Fibroblast of lung (primary cell): ENCODE results near the gene MB21D2. TPM values are rescaled to one million over a fixed set of nuclear protein-coding genes. Genes with fewer than 3 reads are reported as not detected.

Experiments
- DNase-seq, 2 donors: peaks; one replicate each; pipeline versions ENCODE4 v3.0.0 to v3.0.0-alpha.2; 2010; ENCODE audit warnings: low read depth in 2 of 2
- H2AFZ ChIP-seq: 2 replicates; pipeline ENCODE4 v1.5.1; 2012; ENCODE audit warnings: low read length, control low read depth, inconsistent platforms
- H3K27ac ChIP-seq: 2 replicates; pipeline ENCODE4 v1.5.1; 2011; ENCODE audit warnings: low read length, control low read depth; ENCODE audit not compliant: insufficient read depth
- H3K27me3 ChIP-seq: 2 replicates; pipeline ENCODE4 v1.5.1; 2011; ENCODE audit warnings: mild to moderate bottlenecking, low read length; ENCODE audit not compliant: control insufficient read depth, insufficient read depth
- H3K36me3 ChIP-seq: 2 replicates; pipeline ENCODE4 v1.5.1; 2011; ENCODE audit warnings: low read length; ENCODE audit not compliant: control insufficient read depth, insufficient read depth
- H3K4me1 ChIP-seq: 2 replicates; pipeline ENCODE4 v1.5.1; 2011; ENCODE audit warnings: low read length; ENCODE audit not compliant: control insufficient read depth, insufficient read depth; ENCODE audit errors: extremely low read depth
- H3K4me2 ChIP-seq: 2 replicates; pipeline ENCODE4 v1.5.1; 2011; ENCODE audit warnings: low read length, control low read depth; ENCODE audit not compliant: insufficient read depth; ENCODE audit errors: extremely low read depth
- H3K4me3 ChIP-seq, 4 experiments: fragments of 200-600 bp in 1 of 4; sonication (generic) in 1 of 4; replicated peaks in 1 of 4; 2 replicates each; pipeline ENCODE4 v1.5.1; 2011 to 2016; ENCODE audit warnings: low read length in 4 of 4, low read depth in 3 of 4, mild to moderate bottlenecking in 3 of 4, control low read depth in 2 of 4, inconsistent platforms in 1 of 4, mixed read lengths in 1 of 4; ENCODE audit not compliant: insufficient read depth in 1 of 4; ENCODE audit errors: control extremely low read depth in 1 of 4
- H3K79me2 ChIP-seq: 2 replicates; pipeline ENCODE4 v1.5.1; 2012; ENCODE audit warnings: mild to moderate bottlenecking, low read length, inconsistent platforms; ENCODE audit not compliant: control insufficient read depth, insufficient read depth
- H3K9ac ChIP-seq: 2 replicates; pipeline ENCODE4 v1.5.1; 2011; ENCODE audit warnings: mild to moderate bottlenecking, low read length, control low read depth; ENCODE audit not compliant: insufficient read depth
- H3K9me3 ChIP-seq: 2 replicates; pipeline ENCODE4 v1.5.1; 2012; ENCODE audit warnings: low read depth, low read length; ENCODE audit not compliant: control insufficient read depth, insufficient read depth
- H4K20me1 ChIP-seq: 2 replicates; pipeline ENCODE4 v1.5.1; 2011; ENCODE audit warnings: low read length; ENCODE audit not compliant: control insufficient read depth, insufficient read depth; ENCODE audit errors: extremely low read depth
- EZH2 ChIP-seq: IDR thresholded peaks from 2 replicates; pipeline ENCODE4 v1.5.1; 2012; ENCODE audit warnings: low read length, control low read depth, mild to moderate bottlenecking; ENCODE audit errors: missing control alignments
- polyA plus RNA-seq, 2 donors: library from polyadenylated mRNA; depleted of rRNA in 1 of 2; stranded (reverse) in 1 of 2; unstranded in 1 of 2; fragments of >200 nt; gene quantifications; 2 replicates each; pipeline ENCODE4 v1.2.1, GENCODE V29; 2011 to 2012; ENCODE audit warnings: missing spikeins in 1 of 2
- total RNA-seq: library from RNA; depleted of rRNA; stranded (reverse); fragments of >200 nt; gene quantifications from 2 replicates; pipeline ENCODE4 v1.2.1, GENCODE V29; 2014
- TF ChIP-seq, protein P1 (sequence below), 2 donors: IDR thresholded peaks in 1 of 2; conservative IDR thresholded peaks in 1 of 2; 1 replicate in 1 of 2; 2 replicates in 1 of 2; pipeline ENCODE4 v1.5.1; 2011 to 2012; ENCODE audit warnings: low read length in 2 of 2, control low read depth in 1 of 2, inconsistent platforms in 1 of 2, low read depth in 1 of 2, mild to moderate bottlenecking in 1 of 2

The MB21D2 gene
- total and polyA plus RNA-seq, 2 donors (not counting 1 experiment from before 2014, with no cell fraction given), result 3.5 to 11.4 TPM

DNA sequence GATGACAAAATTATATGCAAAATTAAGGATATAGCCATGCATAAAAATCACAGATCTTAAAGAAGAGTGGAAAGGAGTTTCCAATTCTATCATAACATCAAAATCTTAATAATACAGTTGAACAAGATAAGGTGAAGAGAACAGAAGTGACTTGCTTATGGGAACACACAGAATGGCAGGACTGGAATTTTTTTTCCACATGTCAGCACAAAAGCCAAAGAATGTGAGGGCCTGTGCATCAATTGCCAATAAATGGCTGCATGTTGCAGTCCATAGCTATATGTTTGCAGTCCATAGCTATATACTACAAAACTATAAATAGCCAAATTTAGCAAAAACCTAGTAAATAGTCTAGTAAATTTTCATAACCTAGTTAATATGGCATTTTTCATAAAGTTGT, 10.4 kb upstream of the MB21D2 start:
- TF ChIP-seq EZH2, result no peak
- TF ChIP-seq, protein P1, sequence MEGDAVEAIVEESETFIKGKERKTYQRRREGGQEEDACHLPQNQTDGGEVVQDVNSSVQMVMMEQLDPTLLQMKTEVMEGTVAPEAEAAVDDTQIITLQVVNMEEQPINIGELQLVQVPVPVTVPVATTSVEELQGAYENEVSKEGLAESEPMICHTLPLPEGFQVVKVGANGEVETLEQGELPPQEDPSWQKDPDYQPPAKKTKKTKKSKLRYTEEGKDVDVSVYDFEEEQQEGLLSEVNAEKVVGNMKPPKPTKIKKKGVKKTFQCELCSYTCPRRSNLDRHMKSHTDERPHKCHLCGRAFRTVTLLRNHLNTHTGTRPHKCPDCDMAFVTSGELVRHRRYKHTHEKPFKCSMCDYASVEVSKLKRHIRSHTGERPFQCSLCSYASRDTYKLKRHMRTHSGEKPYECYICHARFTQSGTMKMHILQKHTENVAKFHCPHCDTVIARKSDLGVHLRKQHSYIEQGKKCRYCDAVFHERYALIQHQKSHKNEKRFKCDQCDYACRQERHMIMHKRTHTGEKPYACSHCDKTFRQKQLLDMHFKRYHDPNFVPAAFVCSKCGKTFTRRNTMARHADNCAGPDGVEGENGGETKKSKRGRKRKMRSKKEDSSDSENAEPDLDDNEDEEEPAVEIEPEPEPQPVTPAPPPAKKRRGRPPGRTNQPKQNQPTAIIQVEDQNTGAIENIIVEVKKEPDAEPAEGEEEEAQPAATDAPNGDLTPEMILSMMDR (conservative IDR thresholded peaks at IDR 0.05 in 1 of 2, IDR thresholded peaks at IDR 0.05 in 1 of 2; ENCODE audit: low read depth in 1 of 2, low read length in 2 of 2), result no peak
- H3K9ac ChIP-seq, result no peak overlapping the region
- H3K36me3 ChIP-seq, result no peaks in the 10 kb centered on the region
- no peaks in the 10 kb centered on the region for H4K20me1 ChIP-seq
- no peaks in the 10 kb centered on the region for H3K27me3 ChIP-seq
- H3K4me3 ChIP-seq, result no peak overlapping the region
- no peaks in the 10 kb centered on the region for H3K79me2 ChIP-seq
- H3K4me1 ChIP-seq, result no peaks in the 10 kb centered on the region
- no peak for DNase-seq
- no peak overlapping the region for H3K4me2 ChIP-seq
- H3K9me3 ChIP-seq, result no peaks in the 10 kb centered on the region
- H2AFZ ChIP-seq, result no peak overlapping the region
- H3K27ac ChIP-seq, result no peak overlapping the region

DNA sequence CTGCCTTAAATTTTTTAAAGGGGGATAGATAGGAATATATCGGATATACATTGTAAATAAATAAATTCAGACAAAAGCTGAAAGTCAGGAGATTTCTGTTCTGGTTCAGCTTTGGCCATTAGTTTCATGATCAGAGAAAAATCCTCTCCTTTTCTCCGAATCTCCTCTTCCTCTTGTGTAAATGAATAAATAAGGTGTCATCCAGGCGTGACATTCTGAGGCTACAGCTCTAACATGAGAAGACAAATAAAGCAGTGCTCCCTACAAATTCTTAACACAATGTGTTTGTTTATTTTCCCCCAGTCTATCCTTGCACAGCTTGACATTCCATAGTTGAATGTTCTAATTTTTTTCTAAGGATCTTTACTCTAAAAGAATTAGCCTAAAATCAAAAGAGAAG, 9.4 kb upstream of the MB21D2 start:
- DNase-seq, result no peak
- Histone ChIP-seq H3K36me3 (no peaks in the 10 kb centered on the region), H3K27me3 (no peaks in the 10 kb centered on the region), H3K4me2 (no peak overlapping the region), H3K9me3 (no peaks in the 10 kb centered on the region), H3K27ac (no peak overlapping the region), H2AFZ (no peak overlapping the region), H4K20me1 (no peaks in the 10 kb centered on the region), H3K79me2 (no peaks in the 10 kb centered on the region), H3K9ac (no peak overlapping the region), H3K4me1 (no peaks in the 10 kb centered on the region), H3K4me3 (no peak overlapping the region)
- TF ChIP-seq, protein P1 (conservative IDR thresholded peaks at IDR 0.05 in 1 of 2, IDR thresholded peaks at IDR 0.05 in 1 of 2; ENCODE audit: low read depth in 1 of 2, low read length in 2 of 2), result no peak
- no peak for TF ChIP-seq EZH2

DNA sequence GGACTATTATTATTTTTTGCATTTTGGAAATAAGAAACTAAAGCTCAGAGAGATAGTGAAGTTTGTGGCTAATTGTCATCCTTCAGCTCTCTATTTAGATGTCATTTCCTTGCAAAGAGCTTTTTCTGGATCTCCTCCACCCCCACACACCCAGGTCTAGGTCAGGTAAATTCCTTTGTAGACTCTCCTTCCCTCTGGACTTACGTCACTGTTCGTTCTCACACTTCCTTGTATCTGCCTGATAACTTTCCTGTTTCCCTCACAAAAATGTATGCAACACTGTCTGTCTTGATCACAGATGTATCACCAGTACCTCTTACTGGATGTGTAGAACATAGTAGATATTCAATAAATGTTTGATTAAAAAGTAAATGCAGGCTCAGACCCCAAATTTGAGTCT, 6.1 kb upstream of the MB21D2 start:
- no peaks in the 10 kb centered on the region for H3K27me3 ChIP-seq
- H3K9me3 ChIP-seq, result no peaks in the 10 kb centered on the region
- H4K20me1 ChIP-seq, result no peaks in the 10 kb centered on the region
- no peak overlapping the region for H3K27ac ChIP-seq
- no peaks in the 10 kb centered on the region for H3K36me3 ChIP-seq
- no peak overlapping the region for H3K4me3 ChIP-seq
- no peaks in the 10 kb centered on the region for H3K79me2 ChIP-seq
- H3K9ac ChIP-seq, result no peak overlapping the region
- H2AFZ ChIP-seq, result no peak overlapping the region
- no peak overlapping the region for H3K4me2 ChIP-seq
- H3K4me1 ChIP-seq, result no peaks in the 10 kb centered on the region
- no peak for DNase-seq
- no peak for TF ChIP-seq EZH2
- TF ChIP-seq, protein P1 (conservative IDR thresholded peaks at IDR 0.05 in 1 of 2, IDR thresholded peaks at IDR 0.05 in 1 of 2; ENCODE audit: low read depth in 1 of 2, low read length in 2 of 2), result no peak
